Stomach (tissue), 4 donors: ENCODE results near the gene ARFGEF3.

Source experiments
- CTCF ChIP-seq, 7 experiments: fragments of 450-650 bp in 4 of 7; fragments of 200-600 bp in 3 of 7; sonication (generic) in 3 of 7; IDR thresholded peaks; one replicate each; pipeline ENCODE4 v1.5.1; 2016 to 2019; ENCODE audit warnings: antibody characterized with exemption in 7 of 7, control low read depth in 2 of 7, mild to moderate bottlenecking in 1 of 7
- EP300 ChIP-seq: sonication (generic); formaldehyde crosslinking; IDR thresholded peaks from one replicate; pipeline ENCODE4 v1.6.1; 2017; ENCODE audit warnings: antibody characterized with exemption
- POLR2A ChIP-seq, 4 donors: fragments of 450-650 bp; IDR thresholded peaks; one replicate each; pipeline ENCODE4 v1.6.1; 2016; ENCODE audit warnings: antibody characterized with exemption in 4 of 4, control low read depth in 2 of 4, mild to moderate bottlenecking in 1 of 4, moderate library complexity in 1 of 4

- TF ChIP-seq POLR2A (IDR thresholded peaks at IDR 0.05) = no peak
- TF ChIP-seq CTCF (IDR thresholded peaks at IDR 0.05) = no peak
- no peak for TF ChIP-seq EP300
These were observed 128.8 kb downstream of the ARFGEF3 start for GRCh38 chr6:138290423-138290962.
